Endothelial cell of umbilical vein (primary cell): Measurements from ENCODE around the gene NAP1L1. TPM values are rescaled to one million over a fixed set of nuclear protein-coding genes. Genes with fewer than 3 reads are reported as not detected.

ENCODE experiments used
- BruUV-seq: library from RNA; stranded (reverse); fragments of 400-500 nt; replicated peaks from 2 replicates; lab custom pipeline; 2021; lab: Mats Ljungman, UMichigan
- CTCF ChIA-PET: fragments of 300-600, 350-600 bp; sonication (Branson Sonifier 250); formaldehyde crosslinking; loops from one replicate; lab custom pipeline; 2021; ENCODE audit warnings: antibody characterized with exemption, inconsistent platforms; lab: Charles Lee
- POLR2A ChIA-PET: fragments of 300-600, 350-600 bp; sonication (Branson Sonifier 250); formaldehyde crosslinking; loops from one replicate; lab custom pipeline; 2021; ENCODE audit warnings: antibody characterized with exemption, inconsistent platforms; lab: Charles Lee
- DNase-seq: peaks from one replicate; pipeline ENCODE4 v3.0.0-alpha.2; 2011; ENCODE audit warnings: low read depth, low spot score
- FAIRE-seq: peaks from 2 replicates; lab custom pipeline; 2011; peaks lifted over from hg19 to GRCh38; lab: Jason Lieb, UNC
- H2AFZ ChIP-seq: 2 replicates; pipeline ENCODE4 v1.6.0; 2012; ENCODE audit warnings: low read depth, low read length, control low read depth, inconsistent platforms
- H3K27ac ChIP-seq: 2 replicates; pipeline ENCODE4 v1.5.1; 2011; ENCODE audit warnings: low read depth, mild to moderate bottlenecking, control low read depth, low read length, moderate library complexity; ENCODE audit not compliant: insufficient read depth
- H3K27me3 ChIP-seq, 2 experiments: 2 replicates each; pipeline versions ENCODE4 v1.6.0 to v1.6.1; 2011; ENCODE audit warnings: low read length in 2 of 2, mixed read lengths in 1 of 2; ENCODE audit not compliant: control insufficient read depth in 2 of 2, insufficient read depth in 2 of 2
- H3K36me3 ChIP-seq, 2 experiments: 2 replicates in 1 of 2; 3 replicates in 1 of 2; pipeline ENCODE4 v1.5.1; 2011; ENCODE audit warnings: low read length in 2 of 2, mild to moderate bottlenecking in 1 of 2, moderate library complexity in 1 of 2; ENCODE audit not compliant: control insufficient read depth in 2 of 2, insufficient read depth in 2 of 2; ENCODE audit errors: extremely low read depth in 1 of 2
- H3K4me1 ChIP-seq: 3 replicates; pipeline ENCODE4 v1.5.1; 2011; ENCODE audit warnings: mild to moderate bottlenecking, low read length; ENCODE audit not compliant: control insufficient read depth, insufficient read depth; ENCODE audit errors: extremely low read depth
- H3K4me2 ChIP-seq: 2 replicates; pipeline ENCODE4 v1.6.1; 2011; ENCODE audit warnings: low read length, control low read depth, mixed read lengths; ENCODE audit not compliant: insufficient read depth
- H3K4me3 ChIP-seq, 3 experiments: fragments of 200-600 bp in 1 of 3; sonication (generic), shearing (Covaris generic) in 1 of 3; replicated peaks in 1 of 3; 2 replicates each; pipeline ENCODE4 v1.5.1; 2011 to 2016; ENCODE audit warnings: control low read depth in 3 of 3, low read length in 3 of 3, mild to moderate bottlenecking in 2 of 3, inconsistent platforms in 1 of 3, low read depth in 1 of 3, moderate library complexity in 1 of 3; ENCODE audit not compliant: insufficient read depth in 1 of 3
- H3K79me2 ChIP-seq: 2 replicates; pipeline ENCODE4 v1.6.0; 2012; ENCODE audit warnings: low read length, inconsistent platforms; ENCODE audit not compliant: control insufficient read depth, insufficient read depth
- H3K9ac ChIP-seq: replicated peaks from 2 replicates; pipeline ENCODE3; 2011; ENCODE audit warnings: low read length, control low read depth; ENCODE audit not compliant: insufficient read depth; ENCODE audit errors: extremely low read depth
- H3K9me1 ChIP-seq: replicated peaks from 3 replicates; pipeline ENCODE4 v1.6.0; 2011; ENCODE audit warnings: mild to moderate bottlenecking, low read length; ENCODE audit not compliant: control insufficient read depth, insufficient read depth; ENCODE audit errors: extremely low read depth
- H3K9me3 ChIP-seq: replicated peaks from 2 replicates; pipeline ENCODE4 v1.5.1; 2012; ENCODE audit warnings: low read length, inconsistent platforms; ENCODE audit not compliant: control insufficient read depth, insufficient read depth
- H4K20me1 ChIP-seq: replicated peaks from 2 replicates; pipeline ENCODE3; 2011; ENCODE audit warnings: mild to moderate bottlenecking, low read length; ENCODE audit not compliant: control insufficient read depth, insufficient read depth; ENCODE audit errors: extremely low read depth
- CTCF ChIP-seq, 2 donors: IDR thresholded peaks; 1 replicate in 1 of 2; 2 replicates in 1 of 2; pipeline ENCODE4 v1.5.1; 2011; ENCODE audit warnings: low read length in 2 of 2, mild to moderate bottlenecking in 2 of 2, moderate library complexity in 2 of 2, control low read depth in 1 of 2, inconsistent platforms in 1 of 2, low read depth in 1 of 2; ENCODE audit not compliant: insufficient read depth in 1 of 2; ENCODE audit errors: extremely low read depth in 1 of 2
- EZH2 ChIP-seq: IDR thresholded peaks from 2 replicates; pipeline ENCODE4 v1.6.1; 2012; ENCODE audit warnings: borderline replicate concordance, low read depth, mild to moderate bottlenecking, moderate library complexity, low read length, inconsistent platforms; ENCODE audit not compliant: severe bottlenecking
- FOS ChIP-seq: IDR thresholded peaks from 2 replicates; pipeline ENCODE4 v1.6.1; 2011; ENCODE audit warnings: mild to moderate bottlenecking, low read length, moderate library complexity, borderline replicate concordance; ENCODE audit not compliant: insufficient read depth
- GATA2 ChIP-seq: IDR thresholded peaks from 2 replicates; pipeline ENCODE4 v1.7.0; 2011; ENCODE audit warnings: low read depth, mild to moderate bottlenecking, moderate library complexity, mixed read lengths, low read length; ENCODE audit not compliant: insufficient read length, insufficient read depth
- JUN ChIP-seq: IDR thresholded peaks from 2 replicates; pipeline ENCODE4 v1.6.1; 2011; ENCODE audit warnings: borderline replicate concordance, low read depth; ENCODE audit not compliant: insufficient read length, insufficient read depth
- MAX ChIP-seq: IDR thresholded peaks from 2 replicates; pipeline ENCODE4 v1.6.1; 2011; ENCODE audit not compliant: insufficient read depth, insufficient read length
- MYC ChIP-seq: IDR thresholded peaks from one replicate; pipeline ENCODE4 v1.6.1; 2011; ENCODE audit warnings: mild to moderate bottlenecking, low read depth, low read length
- POLR2A ChIP-seq: IDR thresholded peaks from 2 replicates; pipeline ENCODE4 v1.6.1; 2012; ENCODE audit warnings: low read depth, mild to moderate bottlenecking, control low read depth, low read length
- POLR2AphosphoS5 ChIP-seq: IDR thresholded peaks from 2 replicates; pipeline ENCODE4 v1.6.1; 2012; ENCODE audit warnings: low read depth, mild to moderate bottlenecking, control low read depth, low read length, moderate library complexity; ENCODE audit not compliant: insufficient read depth
- dilution Hi-C: fragments of 300-500 bp; cut with MboI; formaldehyde crosslinking; loops from one replicate; pipeline ENCODE4 v1.15.0; 2019; ENCODE audit warnings: low sequenced_read_pairs; ENCODE audit not compliant: extremely low pct_ligation_motif_present
- intact Hi-C: fragments of 100-400 bp; cut with micrococcal nuclease; formaldehyde crosslinking; loops from one replicate; pipeline ENCODE4 v1.10.0; 2022
- polyA plus RNA-seq, 4 experiments: library from polyadenylated mRNA; depleted of rRNA in 3 of 4; stranded (reverse) in 3 of 4; unstranded in 1 of 4; fragments of >200 nt; gene quantifications; 2 replicates each; pipeline versions ENCODE4 v1.2.1 to v1.2.3, GENCODE V29; 2011 to 2012; ENCODE audit warnings: missing spikeins in 1 of 4
- total RNA-seq: library from RNA; stranded (reverse); gene quantifications from 2 replicates; pipeline ENCODE4 v1.2.3, GENCODE V29; 2021

The NAP1L1 gene
- total and polyA plus RNA-seq, 2 donors (not counting 3 experiments of a cell fraction or from before 2014, with no cell fraction given), result 127 to 649 TPM

GRCh38 chr12:76127588-76127987 is 43.1 kb upstream of the NAP1L1 start:
- dilution Hi-C loops, result no loop called here
- Histone ChIP-seq H3K4me3 (no peak overlapping the region), H3K27ac (no peak overlapping the region), H4K20me1 (no peaks in the 10 kb centered on the region), H3K9me1 (no peaks in the 10 kb centered on the region), H3K27me3 (no peaks in the 10 kb centered on the region), H3K4me1 (peaks cover 18% of the 10 kb centered on the region), H3K4me2 (no peak overlapping the region), H3K79me2 (no peaks in the 10 kb centered on the region), H2AFZ (no peak overlapping the region), H3K9ac (no peak overlapping the region), H3K36me3 (no peaks in the 10 kb centered on the region), H3K9me3 (no peaks in the 10 kb centered on the region)
- BruUV-seq, result no TSS peak
- FAIRE-seq (no peak), DNase-seq (no peak)
- intact Hi-C loops, result no loop called here
- CTCF ChIA-PET, result no interaction called here
- no peak for TF ChIP-seq GATA2
- TF ChIP-seq POLR2AphosphoS5, result no peak
- TF ChIP-seq JUN, result no peak
- no peak for TF ChIP-seq EZH2
- no peak for TF ChIP-seq MAX
- TF ChIP-seq POLR2A, result no peak
- no peak for TF ChIP-seq CTCF (IDR thresholded peaks at IDR 0.05; ENCODE audit: extremely low read depth in 1 of 2, insufficient read depth in 1 of 2, low read depth in 1 of 2, low read length in 2 of 2)
- TF ChIP-seq MYC, result no peak
- no peak for TF ChIP-seq FOS
- POLR2A ChIA-PET, result no interaction called here
